GM12872 (cell line): Measurements from ENCODE around the gene WNT7B.

Source experiments
- TF ChIP-seq, protein P1 (sequence below): IDR thresholded peaks from 3 replicates; pipeline ENCODE4 v1.5.1; 2011; ENCODE audit warnings: low read depth, mild to moderate bottlenecking, low read length, moderate library complexity; ENCODE audit not compliant: insufficient read depth

The WNT7B gene

DNA sequence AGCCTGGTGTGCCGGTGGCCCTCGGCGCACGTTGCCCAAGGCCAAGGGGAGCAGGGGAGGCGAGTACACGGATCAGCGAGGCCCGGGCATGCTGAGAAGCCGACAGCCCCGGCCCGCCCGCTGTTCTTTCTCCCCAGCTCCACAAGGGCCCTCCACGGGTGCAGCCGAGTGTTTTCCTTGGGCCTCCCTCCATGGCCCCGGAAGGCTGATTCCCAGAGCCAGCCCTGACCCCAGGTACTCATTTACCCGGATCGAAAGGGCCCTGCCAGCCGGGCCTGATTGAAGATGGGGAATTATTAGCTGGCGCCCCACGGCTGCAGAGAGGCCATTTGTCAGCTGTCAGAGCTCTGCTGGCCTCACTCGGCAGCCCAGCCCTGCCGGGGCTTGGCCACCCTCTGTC is 53.1 kb downstream of the WNT7B start:
- TF ChIP-seq, protein P1, sequence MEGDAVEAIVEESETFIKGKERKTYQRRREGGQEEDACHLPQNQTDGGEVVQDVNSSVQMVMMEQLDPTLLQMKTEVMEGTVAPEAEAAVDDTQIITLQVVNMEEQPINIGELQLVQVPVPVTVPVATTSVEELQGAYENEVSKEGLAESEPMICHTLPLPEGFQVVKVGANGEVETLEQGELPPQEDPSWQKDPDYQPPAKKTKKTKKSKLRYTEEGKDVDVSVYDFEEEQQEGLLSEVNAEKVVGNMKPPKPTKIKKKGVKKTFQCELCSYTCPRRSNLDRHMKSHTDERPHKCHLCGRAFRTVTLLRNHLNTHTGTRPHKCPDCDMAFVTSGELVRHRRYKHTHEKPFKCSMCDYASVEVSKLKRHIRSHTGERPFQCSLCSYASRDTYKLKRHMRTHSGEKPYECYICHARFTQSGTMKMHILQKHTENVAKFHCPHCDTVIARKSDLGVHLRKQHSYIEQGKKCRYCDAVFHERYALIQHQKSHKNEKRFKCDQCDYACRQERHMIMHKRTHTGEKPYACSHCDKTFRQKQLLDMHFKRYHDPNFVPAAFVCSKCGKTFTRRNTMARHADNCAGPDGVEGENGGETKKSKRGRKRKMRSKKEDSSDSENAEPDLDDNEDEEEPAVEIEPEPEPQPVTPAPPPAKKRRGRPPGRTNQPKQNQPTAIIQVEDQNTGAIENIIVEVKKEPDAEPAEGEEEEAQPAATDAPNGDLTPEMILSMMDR, result no peak

DNA sequence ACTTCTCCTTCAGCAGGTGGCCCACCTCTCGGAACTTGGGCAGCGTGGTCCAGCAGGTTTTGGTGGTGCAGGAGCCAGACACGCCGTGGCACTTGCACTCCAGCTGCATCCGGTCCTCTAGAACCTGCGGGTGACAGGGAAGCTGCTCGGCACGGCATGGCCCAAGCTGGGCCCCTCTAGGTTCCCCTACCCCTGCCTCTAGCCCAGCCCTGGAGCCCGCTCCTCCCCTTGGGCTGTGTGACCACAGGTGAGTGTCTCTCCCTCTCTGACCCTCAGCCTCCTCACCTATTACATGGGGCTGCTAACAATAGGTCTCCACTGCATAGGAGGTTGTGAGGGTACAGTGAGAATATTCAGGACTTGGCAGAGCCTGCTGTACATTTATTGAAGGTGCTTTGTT is 53.8 kb downstream of the WNT7B start:
- TF ChIP-seq, protein P1, result no peak

DNA sequence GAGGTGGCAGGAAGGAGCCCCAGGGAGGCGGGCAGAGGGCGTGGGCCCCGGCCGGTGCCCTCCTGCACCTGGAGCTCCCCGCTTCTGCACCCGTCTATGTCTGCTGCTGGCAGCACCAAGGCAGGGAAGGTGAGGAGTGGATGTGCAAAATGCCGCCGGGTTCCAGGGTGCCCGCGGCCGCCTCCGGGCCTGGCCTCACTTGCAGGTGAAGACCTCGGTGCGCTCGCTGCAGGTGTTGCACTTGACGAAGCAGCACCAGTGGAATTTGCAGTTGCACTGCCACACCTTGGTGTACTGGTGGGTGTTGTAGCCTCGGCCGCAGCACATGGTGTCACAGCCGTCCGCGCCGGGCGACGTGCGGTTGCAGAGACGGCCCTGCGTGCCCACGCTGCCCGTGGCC is 54.3 kb downstream of the WNT7B start:
- TF ChIP-seq, protein P1, result no peak

DNA sequence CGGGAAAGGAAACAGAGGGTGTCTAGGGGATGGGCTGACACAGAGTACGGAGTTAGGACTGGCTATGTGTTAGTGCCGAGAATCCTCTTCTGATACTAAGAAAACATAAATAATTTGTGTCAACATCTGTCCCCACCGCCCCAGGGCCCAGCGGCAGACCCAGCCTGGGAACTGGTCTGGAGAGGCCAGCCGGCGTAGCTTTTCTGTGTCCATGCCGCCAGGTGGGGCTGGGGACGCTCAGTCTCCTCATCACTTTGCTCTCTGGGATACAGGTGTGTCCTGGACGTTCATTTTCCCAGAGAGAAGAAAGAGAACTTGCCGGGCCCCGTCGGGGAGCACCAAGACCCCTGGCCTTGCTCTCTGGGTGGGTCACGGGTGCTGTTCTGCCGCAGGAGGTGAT is 54.7 kb downstream of the WNT7B start:
- TF ChIP-seq, protein P1, result no peak

DNA sequence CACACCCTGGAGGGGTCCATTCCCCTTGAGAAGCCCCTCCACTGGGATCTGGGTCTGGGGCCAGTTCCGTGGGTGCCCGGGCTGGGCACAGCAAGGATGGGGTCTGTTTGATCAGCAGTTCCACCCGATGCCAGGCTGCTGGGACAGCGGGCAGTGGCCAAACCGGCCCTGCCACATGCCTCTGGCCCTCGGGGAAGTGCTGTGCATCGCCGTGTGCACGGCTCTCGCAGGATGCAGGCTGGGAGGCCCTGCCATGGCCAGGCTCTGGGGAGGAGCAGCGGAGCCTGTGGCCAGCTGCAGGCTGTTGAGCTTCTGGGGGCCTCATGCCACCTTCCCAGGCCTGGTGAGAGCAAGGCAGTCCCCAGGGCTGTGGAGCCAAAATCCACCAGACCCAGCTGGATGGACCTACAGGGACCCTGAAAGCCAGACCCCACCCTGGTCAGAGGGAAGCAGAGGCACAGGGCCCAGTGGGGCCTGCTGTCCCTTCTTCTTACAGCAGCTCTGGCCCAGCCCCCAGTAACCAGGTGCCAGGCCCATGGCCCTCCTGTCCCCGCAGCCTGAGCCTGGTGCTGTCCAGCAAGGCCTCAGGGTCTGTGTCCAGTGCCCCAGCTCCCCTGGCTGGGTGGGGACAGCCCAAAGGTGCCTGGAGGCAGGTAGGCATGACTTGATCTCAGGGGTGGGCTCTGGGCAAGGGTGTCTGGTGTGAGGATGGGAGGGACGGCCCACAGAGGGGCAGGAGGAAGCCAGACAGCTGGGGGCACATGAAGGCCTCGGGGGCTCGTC is 57.3 kb downstream of the WNT7B start:
- TF ChIP-seq, protein P1, result no peak

DNA sequence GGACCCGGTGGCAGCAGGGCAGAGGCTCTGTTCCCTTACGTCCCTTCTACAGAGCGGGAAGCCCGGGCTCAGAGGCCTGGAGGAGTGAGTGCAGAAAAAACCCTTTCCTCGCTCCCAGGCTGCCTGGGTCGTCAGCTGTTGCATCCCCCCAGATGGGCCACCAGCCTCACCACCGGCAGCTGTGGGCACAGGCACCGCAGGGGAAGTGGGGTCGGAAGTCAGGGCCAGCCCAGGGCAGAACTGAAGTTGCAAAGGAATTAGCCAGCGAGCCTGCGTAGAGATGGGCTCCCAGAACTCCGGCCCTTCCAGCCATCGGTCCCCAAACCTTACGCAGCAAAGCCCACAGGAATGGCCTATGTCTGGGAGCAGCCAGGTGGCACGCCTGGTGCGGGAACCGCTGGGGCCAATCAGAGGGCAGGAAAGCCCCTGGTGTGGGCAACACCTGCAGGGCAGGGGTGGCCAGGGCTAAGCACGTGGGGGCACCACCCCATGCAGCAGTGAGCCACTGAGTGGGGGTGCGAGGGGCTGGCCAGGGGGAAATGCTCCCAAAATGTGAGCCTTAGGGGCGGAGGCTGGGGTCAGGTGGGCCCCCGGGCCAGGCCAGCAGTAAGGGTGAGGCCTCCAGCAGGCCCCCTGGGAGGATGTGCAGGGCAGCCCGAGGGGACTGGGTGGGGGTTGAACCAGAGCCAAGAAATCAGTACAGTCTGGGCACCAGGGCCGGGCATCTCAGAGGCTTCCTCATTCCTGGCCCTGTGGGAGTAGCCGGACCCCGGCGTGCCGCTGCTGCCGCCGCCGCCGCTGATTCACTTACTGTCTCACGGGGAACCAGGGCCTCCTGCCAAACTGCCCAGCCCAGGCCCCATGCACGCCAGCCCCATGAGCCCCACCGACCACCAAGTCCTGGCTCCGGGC is 58.2 kb downstream of the WNT7B start:
- TF ChIP-seq, protein P1, result no peak

DNA sequence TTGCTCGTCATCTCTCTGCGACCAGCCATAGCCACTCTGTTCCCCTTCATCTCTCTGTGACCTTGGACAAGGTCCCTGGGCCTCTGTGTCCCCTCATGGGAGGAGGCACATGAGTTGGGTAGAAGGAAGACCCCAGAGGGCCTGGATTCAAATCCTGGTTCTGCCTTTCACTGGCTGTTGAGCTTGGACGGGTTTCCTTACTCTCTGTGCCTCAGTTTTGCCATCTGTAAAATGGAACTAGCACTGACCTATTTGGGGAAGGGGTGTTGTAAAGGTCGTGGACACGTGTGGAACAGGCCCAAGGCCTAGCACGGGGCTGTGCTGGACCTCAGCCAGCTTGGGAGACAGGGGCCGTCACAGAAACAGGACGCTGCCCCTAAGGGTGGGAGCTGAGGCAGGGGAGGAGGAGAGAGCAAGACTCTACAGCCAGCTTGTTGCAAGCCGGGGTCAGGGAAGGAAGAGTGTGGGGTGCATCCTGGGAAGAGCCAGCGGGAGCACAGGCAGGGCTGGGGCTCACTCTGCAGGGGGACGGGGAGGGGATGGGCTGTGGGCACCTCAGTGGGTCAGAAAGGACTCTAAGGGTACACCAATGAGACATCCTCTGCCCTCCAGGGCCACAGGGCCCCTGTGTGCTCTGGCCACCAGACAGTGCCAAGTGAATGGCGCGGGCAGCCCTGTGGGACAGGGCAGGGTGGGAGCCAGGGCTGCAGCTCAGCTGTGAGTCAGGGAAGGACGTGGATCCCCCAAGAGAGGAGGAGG is 59.1 kb downstream of the WNT7B start:
- TF ChIP-seq, protein P1, result no peak
